DMS 273 (cell line): ENCODE data around the gene H3-3A.

Source experiments
- DNase-seq: peaks from one replicate; lab custom pipeline; 2025; ENCODE audit not compliant: unreplicated experiment; lab: John Stamatoyannopoulos, UW

H3-3A gene

DNA sequence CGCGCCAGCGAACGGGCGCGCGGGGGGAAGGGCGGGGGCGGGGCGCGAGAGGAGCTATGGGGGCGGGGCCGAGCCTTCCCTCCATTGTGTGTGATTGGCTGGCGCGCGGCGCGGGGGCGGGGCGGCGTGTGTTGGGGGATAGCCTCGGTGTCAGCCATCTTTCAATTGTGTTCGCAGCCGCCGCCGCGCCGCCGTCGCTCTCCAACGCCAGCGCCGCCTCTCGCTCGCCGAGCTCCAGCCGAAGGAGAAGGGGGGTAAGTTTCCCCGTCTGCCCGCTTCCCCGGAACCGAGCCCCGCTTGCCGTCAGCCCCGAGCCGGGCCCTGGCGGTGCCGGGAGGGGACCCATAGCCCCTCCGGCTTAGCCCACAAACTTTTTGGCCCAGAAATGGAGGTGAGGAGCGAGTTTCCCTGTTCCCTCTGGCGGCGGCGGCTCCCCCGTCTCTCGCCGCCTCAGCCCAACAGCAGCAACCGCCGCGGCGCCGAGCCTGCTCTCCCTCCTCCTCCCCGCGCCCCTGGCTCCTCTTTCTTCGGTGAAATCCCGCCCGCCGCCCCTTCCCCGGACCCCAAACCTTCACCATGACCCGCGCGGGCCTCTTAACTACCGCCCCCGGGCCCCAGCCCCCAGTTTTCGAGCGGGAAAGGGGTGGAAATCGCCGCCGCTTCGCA lies at the start of gene H3-3A:
H3-3A (plus strand) TSS at position 159 of the 666 bp plus-strand sequence. CDS start 1,636 bp downstream, outside the sequence.
- peak; percentile 98 for DNase-seq

DNA sequence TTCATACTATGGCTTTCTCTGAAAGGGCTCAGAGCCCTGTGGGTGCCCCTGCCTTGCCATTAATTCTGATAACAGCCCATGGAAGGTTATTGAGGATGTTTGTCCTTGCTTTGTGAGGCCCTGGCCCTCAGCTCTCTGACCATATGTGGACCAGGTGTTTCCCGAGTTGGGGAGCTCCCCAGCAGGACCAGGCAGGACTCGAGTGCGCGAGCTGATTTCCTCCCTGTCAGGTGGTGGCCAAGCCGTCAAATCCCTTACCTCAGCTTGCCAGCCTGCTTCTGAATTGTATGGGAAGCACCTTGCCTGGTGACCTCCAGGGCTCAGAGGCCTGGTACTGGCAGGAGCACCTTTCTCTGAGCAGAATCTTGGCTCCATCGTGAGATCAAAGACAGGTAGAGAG lies 45.4 kb upstream of the H3-3A start:
- DNase-seq = no peak

DNA sequence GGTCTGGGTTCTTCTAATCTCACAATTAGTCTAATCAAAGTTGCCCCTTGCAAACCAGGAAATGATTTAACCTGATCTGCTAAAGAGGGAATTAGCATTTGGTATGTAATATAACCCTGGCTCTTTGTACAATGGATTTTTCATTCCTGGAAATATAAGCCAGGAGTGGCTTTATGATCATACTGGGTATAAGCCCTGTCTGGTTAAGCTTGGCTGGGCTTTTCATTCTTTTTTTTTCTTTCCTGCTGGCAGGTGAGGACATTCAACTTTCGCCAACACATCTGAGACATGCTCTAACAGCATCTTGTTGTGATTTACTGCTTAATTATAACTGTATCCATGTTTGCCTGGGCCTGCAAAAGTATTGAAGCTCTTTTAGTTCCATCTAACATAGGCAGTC lies 42.9 kb upstream of the H3-3A start:
- DNase-seq = no peak

DNA sequence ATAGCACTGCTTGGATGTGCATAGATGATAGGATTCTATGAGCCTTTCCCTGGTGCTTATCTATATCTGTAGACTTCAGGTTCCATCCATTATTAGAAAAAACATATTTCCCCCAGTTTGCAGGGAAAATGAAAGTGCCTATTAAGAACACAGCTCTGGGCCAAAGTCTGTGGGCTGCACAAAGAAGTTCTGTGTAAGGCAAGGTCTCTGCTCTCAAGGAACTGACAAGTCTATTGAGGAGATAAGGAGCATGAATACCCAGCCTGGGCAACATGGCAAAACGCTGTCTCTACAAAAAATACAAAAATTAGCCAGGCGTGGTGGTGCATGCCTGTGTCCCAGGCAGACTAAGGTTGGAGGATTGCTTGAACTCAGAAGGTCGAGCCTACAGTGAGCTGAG lies 41.1 kb upstream of the H3-3A start:
- no peak for DNase-seq

DNA sequence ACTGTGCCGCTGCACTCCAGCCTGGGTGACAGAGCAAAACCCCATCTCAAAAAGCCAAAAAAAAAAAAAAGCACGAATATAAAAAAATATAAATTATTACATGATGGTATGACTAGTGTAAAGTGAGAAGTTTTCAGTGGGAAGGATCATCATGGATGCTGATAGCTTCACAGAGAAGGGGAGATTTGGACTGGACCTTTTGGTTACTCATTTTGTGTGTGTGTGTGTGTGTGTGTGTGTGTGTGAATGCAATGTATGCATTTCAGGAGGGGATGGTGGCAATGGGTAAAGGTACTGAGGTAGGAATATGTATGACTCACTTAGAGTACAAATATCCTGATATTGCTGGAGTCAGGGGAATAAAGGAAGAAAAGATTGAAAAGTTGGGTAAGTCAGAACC lies 40.7 kb upstream of the H3-3A start:
- no peak for DNase-seq

DNA sequence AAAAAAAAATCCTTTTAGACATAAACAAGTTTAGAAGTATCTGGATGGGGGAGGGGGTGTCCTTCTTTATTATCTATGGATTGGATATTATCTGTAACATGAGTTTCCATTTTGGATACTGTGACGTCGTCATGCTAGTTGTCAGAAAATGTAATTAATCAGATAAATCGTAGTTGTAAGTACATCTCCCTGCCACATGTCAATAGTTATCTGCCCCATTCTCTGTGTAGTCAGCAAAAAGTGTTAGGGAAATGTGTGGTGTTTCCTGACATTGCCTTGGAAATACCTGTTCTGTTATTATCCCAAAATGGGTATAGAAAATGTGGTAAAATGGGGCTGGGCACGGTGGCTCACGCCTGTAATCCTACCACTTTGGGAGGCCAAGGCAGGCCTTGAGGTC lies 38.8 kb upstream of the H3-3A start:
- DNase-seq = no peak

DNA sequence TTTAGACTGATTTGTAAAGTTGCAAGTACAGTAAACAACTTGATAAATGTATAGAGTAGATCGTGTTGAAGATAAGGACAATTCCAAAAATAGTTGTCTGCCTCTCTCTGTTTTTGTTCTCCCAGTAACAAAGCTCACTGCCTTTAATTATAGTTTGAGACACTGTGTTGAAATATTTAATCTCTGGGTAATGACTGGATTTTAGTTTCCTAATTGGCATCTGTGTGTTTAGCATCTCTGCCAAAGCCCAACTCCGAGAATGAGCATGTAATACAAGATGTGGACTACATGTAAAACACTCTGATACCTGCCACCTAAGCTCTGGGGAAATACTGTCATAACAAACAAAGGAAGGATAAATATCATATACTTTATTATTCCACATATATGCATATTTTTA lies 35.7 kb upstream of the H3-3A start:
- no peak for DNase-seq

DNA sequence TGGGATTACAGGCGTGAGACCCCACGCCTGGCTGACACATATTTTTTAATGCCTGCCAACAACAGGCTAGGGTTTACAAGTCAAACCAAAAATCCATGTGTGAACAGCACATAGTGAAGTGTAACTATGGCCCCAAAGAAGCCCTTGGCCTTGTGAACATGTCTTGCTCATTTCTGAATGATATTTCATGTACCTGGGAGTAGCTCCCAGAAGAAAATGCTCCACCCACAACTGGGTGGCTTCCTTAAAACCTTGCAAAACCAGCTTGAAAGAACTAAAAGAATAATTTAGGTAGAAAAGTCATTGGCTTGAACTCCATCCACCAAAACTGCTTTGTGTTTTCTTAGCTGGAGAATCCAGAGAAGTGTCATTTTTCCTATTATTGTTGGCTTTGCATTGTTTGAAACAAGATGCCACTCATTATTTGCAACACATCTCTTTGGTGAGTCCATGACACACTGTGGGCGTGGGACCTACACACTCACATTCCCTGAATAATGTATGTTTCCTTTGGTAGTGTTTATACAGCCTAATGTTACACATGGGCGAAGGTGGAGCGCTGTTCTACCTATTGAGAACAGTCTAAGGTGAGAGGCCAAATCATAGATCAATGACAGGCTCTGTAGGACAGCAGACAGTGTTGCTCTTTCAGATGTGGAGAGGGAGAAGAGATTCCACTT lies 34.8 kb upstream of the H3-3A start:
- DNase-seq = no peak

DNA sequence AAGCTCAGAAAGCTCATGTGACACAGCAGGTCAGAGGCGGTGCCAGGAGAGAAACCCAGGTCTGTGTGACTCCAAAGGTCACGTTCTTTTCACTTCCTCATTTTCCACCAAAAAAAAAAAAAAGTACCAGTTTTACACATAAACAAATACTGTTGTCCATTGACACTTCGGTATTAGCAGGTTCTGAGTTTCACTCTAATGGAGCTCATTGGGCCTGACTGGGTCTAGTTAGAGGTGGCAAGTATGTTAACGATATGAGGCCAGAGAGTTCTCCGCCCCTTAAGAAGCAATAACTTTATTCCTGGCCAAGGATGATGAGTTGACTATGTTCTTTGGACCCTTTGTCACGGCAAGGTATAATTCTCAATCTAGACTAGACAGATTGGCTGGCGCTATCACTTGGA lies 33.4 kb upstream of the H3-3A start:
- no peak for DNase-seq

DNA sequence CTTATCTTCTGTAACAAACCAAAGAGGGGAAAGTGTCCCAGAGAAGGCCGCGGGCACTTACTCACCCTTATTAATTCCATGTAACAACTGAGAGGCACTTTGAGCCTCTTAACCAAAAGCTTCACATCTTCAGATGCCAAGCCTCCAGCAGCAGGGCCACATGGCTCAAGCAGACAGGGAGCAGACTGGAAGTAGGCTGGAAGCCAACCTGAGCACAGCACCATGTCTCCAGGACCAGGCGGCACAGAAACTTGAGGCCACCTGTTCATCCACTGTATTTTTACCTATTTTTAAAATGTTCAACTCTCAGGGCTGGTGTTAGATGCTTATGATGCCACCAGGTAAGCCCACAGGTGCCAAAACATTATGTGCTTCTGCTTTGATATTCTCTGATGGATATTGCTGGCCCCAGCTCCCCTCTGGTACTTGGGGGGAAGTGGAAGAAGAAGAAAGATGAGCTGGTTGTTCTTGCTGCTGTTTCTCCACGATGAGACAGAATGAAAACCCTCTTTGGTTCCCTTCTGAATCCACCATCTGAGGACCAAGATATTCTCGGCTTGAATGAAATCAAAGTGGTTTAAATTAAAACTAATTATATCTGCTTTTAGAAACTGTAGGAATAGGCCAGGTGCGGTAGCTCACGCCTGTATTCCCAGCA lies 32.8 kb upstream of the H3-3A start:
- peak; percentile 38 for DNase-seq

DNA sequence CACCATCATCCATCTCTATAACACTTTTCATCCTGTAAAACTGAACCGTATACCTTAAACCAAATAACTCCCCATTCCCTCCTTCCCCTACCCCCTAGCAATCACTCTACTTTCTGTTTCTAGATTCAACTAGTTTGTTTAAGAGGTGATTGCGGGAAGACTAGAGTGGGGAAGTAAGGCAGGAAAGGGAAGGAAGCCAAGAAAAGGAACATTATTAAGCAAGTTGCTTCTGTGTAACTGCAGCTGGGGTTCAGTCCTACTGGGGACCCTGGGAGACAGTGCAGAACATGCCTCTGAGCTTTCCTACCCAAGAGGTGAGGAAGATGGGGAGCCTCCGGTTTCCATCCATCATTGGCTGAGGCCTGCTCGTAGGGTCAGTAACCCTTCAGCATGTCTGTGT lies 28.9 kb upstream of the H3-3A start:
- no peak for DNase-seq

DNA sequence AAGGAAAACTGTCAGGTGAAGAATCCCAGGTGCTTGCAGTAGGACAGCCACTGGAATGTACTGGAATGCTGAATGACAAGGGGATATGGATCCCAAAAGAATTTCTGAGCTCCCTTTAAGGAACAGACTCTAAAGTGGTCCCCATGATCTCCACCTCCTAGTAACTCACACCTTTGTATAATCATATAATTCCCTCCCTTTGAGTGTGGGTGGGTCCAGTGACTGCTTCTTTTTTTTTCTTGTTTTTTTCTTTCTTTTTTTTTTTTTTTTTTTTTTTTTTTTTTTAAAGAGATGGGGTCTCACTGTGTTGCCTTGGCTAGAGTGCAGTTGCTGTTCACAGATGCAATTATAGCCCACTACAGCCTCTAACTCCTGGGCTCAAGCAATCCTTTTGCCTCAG lies 28.5 kb upstream of the H3-3A start:
- DNase-seq = no peak

DNA sequence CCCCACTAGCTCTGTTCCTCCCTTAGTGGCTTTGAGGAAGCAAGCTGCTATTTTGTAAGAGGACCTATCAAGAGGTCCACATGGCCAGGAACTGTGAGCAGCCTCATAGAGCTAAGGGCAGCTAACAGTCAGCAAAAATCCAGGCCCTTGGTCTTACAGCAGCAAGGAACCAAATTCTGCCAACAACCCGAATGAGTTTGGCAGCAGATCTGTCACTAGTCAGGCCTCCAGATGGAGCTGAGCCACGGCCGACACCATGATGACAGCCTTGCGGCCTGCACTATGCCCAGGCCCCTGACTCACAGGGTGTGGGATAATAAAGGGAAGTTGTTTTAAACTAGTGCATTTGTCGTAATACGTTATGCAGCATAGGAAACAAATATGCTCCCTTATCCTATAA lies 28.0 kb upstream of the H3-3A start:
- peak; percentile 71 for DNase-seq

DNA sequence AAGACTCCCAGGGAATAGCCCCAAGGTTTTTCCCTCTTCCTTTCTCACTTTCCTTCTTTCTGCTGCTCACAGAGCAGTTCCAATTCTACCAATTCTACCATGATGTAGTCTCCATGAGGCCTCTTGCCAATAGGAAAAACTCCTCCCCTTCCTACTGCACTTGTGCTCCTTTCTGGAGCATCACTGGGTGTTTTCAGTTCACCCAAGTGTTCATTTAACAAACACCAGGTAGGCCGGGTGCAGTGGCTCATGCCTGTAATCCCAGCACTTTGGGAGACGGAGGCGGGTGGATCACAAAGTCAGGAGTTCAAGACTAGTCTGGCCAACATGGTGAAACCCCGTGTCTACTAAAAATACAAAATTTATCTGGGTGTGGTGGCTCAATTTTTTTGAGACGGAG lies 26.6 kb upstream of the H3-3A start:
- no peak for DNase-seq

DNA sequence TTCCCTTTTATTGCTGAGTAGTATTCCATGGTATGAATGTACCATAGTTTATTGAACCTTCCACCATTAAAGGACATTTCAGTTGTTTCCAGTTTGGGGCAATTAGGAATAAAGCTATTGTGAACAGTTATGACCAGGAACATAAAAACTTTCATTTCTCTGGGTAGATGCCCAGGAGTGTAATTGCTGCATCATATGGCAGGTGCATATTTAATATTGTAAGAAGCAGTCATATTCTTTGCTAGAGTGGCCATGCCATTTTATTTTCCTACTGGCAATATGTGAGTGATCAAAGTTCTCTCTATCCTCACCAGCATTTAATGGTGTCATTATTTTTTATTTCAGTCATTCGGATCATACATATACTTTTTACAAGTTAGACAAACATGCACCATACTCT lies 23.9 kb upstream of the H3-3A start:
- no peak for DNase-seq

DNA sequence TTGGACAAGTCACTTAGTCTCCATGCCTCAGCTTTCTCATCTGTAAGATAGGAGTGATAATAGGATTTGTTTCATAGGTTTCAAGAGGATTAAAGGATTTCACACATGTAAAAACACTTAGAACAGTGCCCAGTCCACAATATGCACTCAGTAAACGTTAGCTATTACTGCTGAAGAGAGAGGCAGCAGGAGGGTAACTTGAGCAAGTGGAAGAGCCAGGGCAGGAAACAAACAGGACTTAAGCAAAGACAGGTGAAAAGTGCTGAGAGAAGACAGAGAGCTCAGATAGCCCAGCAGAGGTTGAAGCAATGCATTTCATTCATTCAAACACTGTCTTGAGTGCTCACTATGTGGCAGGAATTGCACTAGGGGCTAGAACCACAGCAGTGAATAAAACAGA lies 21.1 kb upstream of the H3-3A start:
- DNase-seq = no peak

DNA sequence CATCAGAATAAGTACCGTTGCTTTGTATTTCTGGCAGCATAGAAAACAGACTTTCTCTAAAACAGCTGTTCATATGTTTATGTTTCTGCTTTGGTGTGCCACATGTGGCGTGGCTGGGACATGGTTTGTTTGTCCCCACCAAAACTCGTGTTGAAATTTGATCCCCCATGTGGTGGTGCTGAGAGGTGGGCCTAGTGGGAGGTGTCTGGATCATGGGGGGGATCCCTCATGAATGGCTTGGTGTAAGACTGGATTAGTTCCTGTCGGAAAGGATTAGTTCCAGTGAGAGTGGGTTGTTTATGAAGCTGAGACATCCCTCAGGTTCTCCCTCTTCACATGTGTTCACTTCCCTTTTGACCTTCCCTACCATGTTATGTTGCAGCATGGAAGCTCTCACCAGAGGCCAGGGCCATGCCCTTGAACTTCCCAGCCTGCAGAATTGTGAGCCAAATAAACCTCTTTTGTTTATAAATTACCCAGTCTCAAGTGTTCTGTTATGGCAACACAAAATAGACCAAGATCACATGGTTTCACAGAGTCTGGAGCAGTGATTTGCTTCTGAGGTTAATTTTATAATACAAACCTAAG lies 17.9 kb upstream of the H3-3A start:
- no peak for DNase-seq

DNA sequence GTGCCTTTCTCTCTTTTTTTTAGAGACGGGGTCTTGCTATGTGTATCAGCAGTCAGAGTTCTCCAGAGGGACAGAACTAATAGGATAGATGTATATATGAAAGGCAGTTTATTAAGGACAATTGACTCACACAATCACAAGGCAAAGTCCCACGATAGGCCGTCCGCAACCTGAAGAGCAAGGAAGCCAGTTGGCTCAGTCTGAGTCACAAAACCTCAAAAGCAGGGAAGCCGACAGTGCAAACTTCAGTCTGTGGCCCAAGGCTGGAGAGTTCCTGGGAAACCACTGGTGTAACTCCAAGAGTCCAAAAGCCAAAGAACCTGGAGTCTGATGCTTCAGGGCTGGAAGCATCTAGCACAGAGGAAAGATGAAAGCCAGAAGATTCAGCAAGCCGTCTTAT lies 16.3 kb upstream of the H3-3A start:
- DNase-seq = no peak

DNA sequence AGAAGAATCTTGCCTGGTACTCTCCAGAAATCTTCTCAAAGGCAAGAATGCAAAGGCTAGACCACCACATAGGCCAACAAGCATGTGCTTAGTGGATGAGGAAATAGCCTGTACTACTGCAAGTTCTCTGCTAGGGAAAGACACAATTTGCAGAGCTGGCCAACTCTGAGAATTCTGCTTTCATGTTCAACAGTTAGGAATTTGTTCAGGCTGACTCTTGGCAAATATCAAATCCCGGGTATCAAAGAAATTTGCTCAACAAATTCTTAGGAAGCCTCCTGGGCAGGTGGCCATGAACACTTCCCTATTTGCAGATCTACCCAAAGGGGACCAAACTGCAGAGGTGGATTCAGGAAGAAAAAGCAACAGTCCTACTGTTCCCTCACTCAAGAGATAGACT lies 15.0 kb upstream of the H3-3A start:
- no peak for DNase-seq

DNA sequence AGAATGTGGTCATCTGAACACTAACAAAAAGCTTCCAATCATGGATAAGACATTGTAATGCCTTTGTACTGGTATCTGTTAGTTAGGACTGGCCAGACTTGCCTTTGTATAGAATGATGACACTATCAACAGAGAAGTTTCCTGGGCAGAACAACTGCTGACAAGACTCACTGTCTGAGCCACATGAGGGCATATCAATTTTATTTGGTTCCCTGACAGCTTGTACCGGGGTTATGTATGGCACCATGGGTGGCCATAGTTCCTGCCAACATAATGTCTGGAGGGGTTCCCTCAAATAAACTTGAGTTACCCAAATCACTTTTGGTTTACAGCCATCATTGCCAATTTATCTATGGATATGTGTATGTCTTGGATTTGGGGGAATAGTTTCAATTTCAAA lies 13.6 kb upstream of the H3-3A start:
- no peak for DNase-seq

DNA sequence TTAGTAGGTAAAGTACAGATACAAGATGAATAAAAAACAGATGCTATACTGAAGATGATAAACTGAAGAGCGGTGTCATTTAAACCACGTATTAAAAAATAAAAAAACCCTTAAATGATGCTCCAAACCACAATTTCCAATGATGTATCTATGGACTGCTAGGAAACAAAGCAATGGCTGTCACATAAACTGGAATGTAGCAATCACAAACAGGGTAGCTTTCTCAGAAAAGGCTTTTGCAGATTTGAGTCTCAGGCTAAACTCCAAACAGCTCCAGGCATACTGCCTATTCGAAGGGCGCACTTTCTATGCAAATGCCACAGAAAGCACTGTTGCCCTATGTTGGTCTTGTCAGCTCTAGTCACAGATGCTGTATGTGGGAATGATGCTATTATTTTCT lies 12.4 kb upstream of the H3-3A start:
- DNase-seq = no peak

DNA sequence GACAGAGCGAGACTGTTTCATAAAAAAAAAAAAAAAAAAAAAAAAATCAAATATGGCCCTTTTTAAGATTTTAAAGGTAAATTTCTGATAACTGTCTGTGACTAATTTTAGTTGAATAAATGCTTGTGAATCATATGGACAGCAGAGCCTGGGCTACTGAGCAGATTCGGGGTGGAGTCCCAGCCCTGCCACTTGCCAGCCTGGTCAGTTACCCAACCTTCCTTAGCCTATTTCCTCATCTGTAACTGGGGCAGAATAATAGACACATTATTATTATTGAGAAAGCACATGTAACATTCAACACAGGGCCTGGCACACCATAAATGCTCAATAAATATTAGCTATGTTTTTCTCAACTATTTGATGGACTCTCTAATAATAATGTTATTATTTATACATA lies 11.2 kb upstream of the H3-3A start:
- DNase-seq = no peak
